ENCODE data around the gene PIR. TPM values are rescaled to one million over a fixed set of nuclear protein-coding genes. Genes with fewer than 3 reads are reported as not detected.

Gene PIR
- 53.2 and 53.5 TPM in 2 replicates for total RNA-seq

DNA sequence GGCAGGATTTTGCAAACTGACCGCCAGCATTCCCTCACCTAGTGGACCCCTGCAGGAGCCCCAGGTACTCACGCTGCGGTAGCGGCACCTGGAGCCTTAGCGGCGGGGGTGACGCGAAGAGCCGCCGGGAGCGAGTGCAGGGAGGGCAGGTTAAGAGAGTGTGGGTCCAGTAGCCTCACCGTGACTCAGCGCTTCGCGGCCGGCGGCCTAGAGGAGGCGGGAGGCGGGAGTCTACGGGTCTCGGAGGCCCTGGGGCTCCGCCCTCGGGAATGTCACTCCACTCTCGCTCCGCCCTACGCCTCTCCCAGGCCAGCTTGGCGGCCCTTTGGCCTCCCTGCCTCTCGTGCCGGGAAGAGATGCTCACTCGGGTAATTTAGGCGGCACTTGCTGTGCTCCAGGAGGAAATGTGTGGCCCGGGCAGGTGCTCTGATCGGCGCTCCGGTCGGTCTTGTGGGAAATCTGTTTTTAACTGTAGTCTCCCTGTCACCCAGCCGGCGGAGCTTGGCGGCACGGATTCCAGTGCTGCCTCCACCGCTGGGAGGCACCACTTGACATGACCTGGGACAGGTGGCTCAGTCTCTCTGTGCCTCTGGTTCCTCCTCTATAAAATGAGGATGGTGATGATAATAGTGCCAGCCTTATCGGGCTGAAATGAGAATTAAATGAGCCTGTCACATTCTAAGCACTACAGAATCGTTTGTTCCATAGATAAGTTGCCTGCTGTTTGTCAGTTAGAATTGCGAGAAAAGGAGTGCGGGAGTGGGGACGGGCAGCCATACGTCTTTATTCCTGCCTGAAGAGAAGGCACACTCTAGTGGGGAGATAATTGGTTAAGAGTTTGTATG, at the start of gene PIR:
Gene PIR (minus strand): TSS at position 216 of the 845 bp plus-strand sequence. CDS start 2,076 bp downstream, outside the sequence.

DNA sequence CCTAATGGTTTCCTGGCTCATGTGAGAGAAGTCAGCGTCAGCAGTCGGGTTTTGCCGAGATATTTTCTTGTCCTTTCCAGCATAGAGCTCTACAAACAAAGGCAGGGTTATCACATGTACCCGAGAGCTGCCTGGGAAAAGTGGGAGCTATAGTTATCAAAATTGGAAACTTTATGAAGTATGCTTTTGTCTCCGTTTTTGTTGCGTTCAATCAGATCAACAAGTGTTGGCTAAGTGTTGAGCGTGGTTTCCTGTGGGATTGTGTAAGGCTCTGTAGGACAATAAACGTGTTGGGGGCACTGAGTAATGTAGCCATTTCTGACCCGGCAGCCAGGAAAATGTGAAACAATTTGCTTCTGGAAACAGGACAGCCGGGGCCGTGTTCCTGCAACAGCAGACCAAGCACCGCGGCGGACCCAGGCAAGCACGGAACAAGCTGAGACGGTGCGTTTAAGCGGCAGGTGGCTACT, 7.4 kb upstream of the PIR start, which contains the start of gene BMX:
Gene BMX (plus strand): TSS at position 311 of the 470 bp plus-strand sequence. CDS start 7,547 bp downstream, outside the sequence.

DNA sequence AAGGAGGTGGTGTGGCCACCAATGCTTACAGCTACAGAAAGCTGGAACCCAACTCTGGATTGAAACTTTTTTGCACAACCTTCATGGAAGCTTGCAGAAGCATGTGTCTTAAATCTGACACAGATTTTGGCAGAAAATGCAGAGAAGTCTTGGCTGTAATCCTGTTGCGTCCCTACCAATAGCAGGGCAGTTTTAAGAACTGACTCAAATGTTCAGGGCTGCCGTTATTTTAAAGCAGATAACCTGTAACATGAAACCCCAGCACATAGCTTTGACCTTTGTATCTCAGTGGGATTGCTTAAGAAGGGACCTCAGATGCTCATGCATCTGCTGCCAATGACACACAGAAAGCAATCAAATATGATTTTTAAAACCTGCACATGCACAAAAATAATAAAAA, 108.8 kb downstream of the PIR start, which contains the start of gene VEGFD:
Gene VEGFD (minus strand): TSS at position 110 of the 400 bp plus-strand sequence. CDS start 467 bp downstream, outside the sequence.

DNA sequence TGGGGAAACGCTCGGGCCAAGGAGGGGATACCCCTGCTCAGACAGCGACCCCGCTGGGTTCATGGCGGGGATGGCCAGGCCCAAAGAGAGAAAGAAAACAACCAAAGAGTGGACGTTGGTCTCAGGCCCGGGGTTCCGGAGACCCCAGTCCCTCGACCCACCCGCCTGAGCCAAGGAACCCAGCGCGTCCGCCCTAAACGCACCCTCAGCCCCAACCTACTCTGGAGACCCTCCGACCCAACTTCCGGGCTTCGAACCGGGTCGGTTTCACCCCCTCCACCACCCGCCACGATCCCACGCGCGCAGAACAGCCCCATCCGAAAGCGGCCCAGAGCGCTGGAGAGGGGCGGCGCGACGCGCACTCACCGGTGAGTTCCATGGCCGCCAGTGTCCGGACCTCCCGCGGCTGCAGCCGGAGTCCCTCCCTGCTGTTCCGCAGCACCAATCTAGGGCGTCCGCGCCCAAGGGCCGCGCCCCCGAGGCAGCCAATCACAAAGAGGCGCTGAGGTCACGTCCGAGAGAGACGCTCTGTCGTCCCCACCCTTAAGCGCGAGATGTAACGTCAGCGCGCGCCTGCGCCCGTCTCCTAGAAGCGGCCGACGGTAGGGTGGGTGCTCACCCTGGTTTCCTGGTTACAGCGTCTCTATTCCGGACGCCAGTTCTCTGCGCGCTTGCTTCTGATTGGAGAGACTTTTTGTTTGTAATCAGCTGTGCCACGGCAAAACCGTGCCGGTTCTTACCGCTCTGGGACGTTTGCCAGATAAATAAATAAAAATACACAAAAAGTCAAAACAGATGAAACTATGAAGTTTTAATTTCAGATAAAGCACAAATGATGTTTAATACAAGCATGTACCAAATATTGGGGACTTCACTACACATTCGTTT, 157.8 kb downstream of the PIR start, which contains the start of gene PIGA:
Gene PIGA (minus strand): TSS at position 389 of the 888 bp plus-strand sequence. CDS start 3,593 bp downstream, outside the sequence.

Other genes with a start within 250 kb of the PIR start
- 24.5 and 27.0 TPM in 2 replicates for gene ASB9, start 223.2 kb downstream of the PIR start, total RNA-seq
- not detected in 2 replicates for gene ASB11, start 177.7 kb downstream of the PIR start, total RNA-seq
- 6.3 and 6.8 TPM in 2 replicates for gene PIGA, start 157.8 kb downstream of the PIR start, total RNA-seq
- gene VEGFD, start 108.9 kb downstream of the PIR start, total RNA-seq, result 0.07 and 0.34 TPM in 2 replicates
- gene BMX, start 7.5 kb upstream of the PIR start, total RNA-seq, result 13.5 and 14.0 TPM in 2 replicates
- not detected in 2 replicates for gene ACE2, start 107.6 kb upstream of the PIR start, total RNA-seq
- 0.07 and 0.10 TPM in 2 replicates for gene CLTRN, start 171.5 kb upstream of the PIR start, total RNA-seq
- 3.3 and 3.7 TPM in 2 replicates for gene CA5B, start 244.9 kb upstream of the PIR start, total RNA-seq

All from mammary microvascular endothelial cell (primary cell).